Measurements from ENCODE around the gene STAMBP. TPM values are rescaled to one million over a fixed set of nuclear protein-coding genes. Genes with fewer than 3 reads are reported as not detected.

The STAMBP gene
- total RNA-seq, 1 donor from 2014 or later, result 46.5 TPM

GRCh38 chr2:73842739-73843019 is 13.9 kb downstream of the STAMBP start:
- H3K9ac ChIP-seq (ENCODE audit: low read length), result no peak overlapping the region
- H3K4me3 ChIP-seq (ENCODE audit: insufficient read depth, low read depth, low read length), result no peak overlapping the region
- Mint-ChIP-seq H3K36me3 (ENCODE audit: low read depth, unreplicated experiment) (peaks cover 13% of the 10 kb centered on the region), H3K27me3 (ENCODE audit: low read depth, unreplicated experiment) (no peaks in the 10 kb centered on the region), H3K27ac (ENCODE audit: unreplicated experiment) (no peak overlapping the region), H3K4me3 (ENCODE audit: unreplicated experiment) (no peak overlapping the region), H3K4me1 (ENCODE audit: low read depth, unreplicated experiment) (peaks cover 26% of the 10 kb centered on the region), H3K9me3 (ENCODE audit: unreplicated experiment) (no peaks in the 10 kb centered on the region)
- no peak overlapping the region for H3K4me2 ChIP-seq (ENCODE audit: low read length)
- DNase-seq (ENCODE audit: low read depth), result no peak
- no peak overlapping the region for H3K27ac ChIP-seq (ENCODE audit: low read depth, low read length)
- H3K9me3 ChIP-seq (ENCODE audit: insufficient read depth, low read depth, low read length), result no peaks in the 10 kb centered on the region
- no peak for TF ChIP-seq CTCF (IDR thresholded peaks at IDR 0.05; ENCODE audit: insufficient read depth, low read depth, low read length)
- TF ChIP-seq EZH2 (IDR thresholded peaks at IDR 0.05; ENCODE audit: insufficient read depth, low read length), result no peak
- peaks cover 25% of the 10 kb centered on the region for H3K36me3 ChIP-seq (ENCODE audit: insufficient read depth, low read length)
- no peak overlapping the region for H2AFZ ChIP-seq (ENCODE audit: low read depth, low read length)
- no peak for FAIRE-seq
- peaks cover 14% of the 10 kb centered on the region for H3K79me2 ChIP-seq (ENCODE audit: insufficient read depth, low read length)
- H4K20me1 ChIP-seq (ENCODE audit: insufficient read depth, low read length), result peaks cover 9% of the 10 kb centered on the region
- H3K4me1 ChIP-seq (ENCODE audit: insufficient read depth, low read length), result peaks cover 13% of the 10 kb centered on the region
- no peaks in the 10 kb centered on the region for H3K27me3 ChIP-seq (ENCODE audit: insufficient read depth, low read length)

- Histone ChIP-seq H3K36me3 (ENCODE audit: insufficient read depth, low read length) (peaks cover 30% of the 10 kb centered on the region), H3K9ac (ENCODE audit: low read length) (no peak overlapping the region), H3K4me1 (ENCODE audit: insufficient read depth, low read length) (peaks cover 9% of the 10 kb centered on the region), H3K9me3 (ENCODE audit: insufficient read depth, low read depth, low read length) (no peaks in the 10 kb centered on the region), H4K20me1 (ENCODE audit: insufficient read depth, low read length) (peaks cover 9% of the 10 kb centered on the region), H2AFZ (ENCODE audit: low read depth, low read length) (no peak overlapping the region), H3K27ac (ENCODE audit: low read depth, low read length) (no peak overlapping the region), H3K4me3 (ENCODE audit: insufficient read depth, low read depth, low read length) (no peak overlapping the region), H3K4me2 (ENCODE audit: low read length) (no peak overlapping the region), H3K27me3 (ENCODE audit: insufficient read depth, low read length) (no peaks in the 10 kb centered on the region), H3K79me2 (ENCODE audit: insufficient read depth, low read length) (peaks cover 14% of the 10 kb centered on the region)
- Mint-ChIP-seq H3K27ac (ENCODE audit: unreplicated experiment) (no peak overlapping the region), H3K36me3 (ENCODE audit: low read depth, unreplicated experiment) (peaks cover 14% of the 10 kb centered on the region), H3K27me3 (ENCODE audit: low read depth, unreplicated experiment) (no peaks in the 10 kb centered on the region), H3K9me3 (ENCODE audit: unreplicated experiment) (no peaks in the 10 kb centered on the region), H3K4me3 (ENCODE audit: unreplicated experiment) (no peak overlapping the region), H3K4me1 (ENCODE audit: low read depth, unreplicated experiment) (peaks cover 13% of the 10 kb centered on the region)
- no peak for FAIRE-seq
- TF ChIP-seq EZH2 (IDR thresholded peaks at IDR 0.05; ENCODE audit: insufficient read depth, low read length), result no peak
- no peak for TF ChIP-seq CTCF (IDR thresholded peaks at IDR 0.05; ENCODE audit: insufficient read depth, low read depth, low read length)
- no peak for DNase-seq (ENCODE audit: low read depth)
Observed at GRCh38 chr2:73844087-73844486, 15.3 kb downstream of the STAMBP start.

GRCh38 chr2:73850009-73850408 is 21.2 kb downstream of the STAMBP start:
- TF ChIP-seq CTCF (IDR thresholded peaks at IDR 0.05; ENCODE audit: insufficient read depth, low read depth, low read length) (no peak), EZH2 (IDR thresholded peaks at IDR 0.05; ENCODE audit: insufficient read depth, low read length) (no peak)
- H2AFZ ChIP-seq (ENCODE audit: low read depth, low read length), result no peak overlapping the region
- H3K4me3 ChIP-seq (ENCODE audit: insufficient read depth, low read depth, low read length), result no peak overlapping the region
- Mint-ChIP-seq H3K4me3 (ENCODE audit: unreplicated experiment) (no peak overlapping the region), H3K9me3 (ENCODE audit: unreplicated experiment) (no peaks in the 10 kb centered on the region), H3K36me3 (ENCODE audit: low read depth, unreplicated experiment) (peaks cover 21% of the 10 kb centered on the region), H3K27ac (ENCODE audit: unreplicated experiment) (no peak overlapping the region), H3K27me3 (ENCODE audit: low read depth, unreplicated experiment) (no peaks in the 10 kb centered on the region), H3K4me1 (ENCODE audit: low read depth, unreplicated experiment) (peaks cover 2% of the 10 kb centered on the region)
- H3K79me2 ChIP-seq (ENCODE audit: insufficient read depth, low read length), result no peaks in the 10 kb centered on the region
- no peaks in the 10 kb centered on the region for H3K27me3 ChIP-seq (ENCODE audit: insufficient read depth, low read length)
- FAIRE-seq, result no peak
- peaks cover 29% of the 10 kb centered on the region for H3K36me3 ChIP-seq (ENCODE audit: insufficient read depth, low read length)
- H3K9me3 ChIP-seq (ENCODE audit: insufficient read depth, low read depth, low read length), result no peaks in the 10 kb centered on the region
- H3K9ac ChIP-seq (ENCODE audit: low read length), result no peak overlapping the region
- peaks cover 5% of the 10 kb centered on the region for H3K4me1 ChIP-seq (ENCODE audit: insufficient read depth, low read length)
- DNase-seq (ENCODE audit: low read depth), result no peak
- no peaks in the 10 kb centered on the region for H4K20me1 ChIP-seq (ENCODE audit: insufficient read depth, low read length)
- H3K4me2 ChIP-seq (ENCODE audit: low read length), result no peak overlapping the region
- H3K27ac ChIP-seq (ENCODE audit: low read depth, low read length), result no peak overlapping the region
